Activated CD4-positive, alpha-beta T cell treated with anti-CD3 and anti-CD28 coated beads, Interleukin-2, Interleukin-6, amounts not matched to agents 100 ng/mL and 50 ng/mL, durations not matched to agents 16 hours and 8 hours (primary cell): Measurements from ENCODE around the gene ZDHHC8.
"Not testable (repeated sequence)": the region's sequence is repeated elsewhere in the genome, so short reads cannot be mapped to it uniquely, and the experiment has no call there.

Experiments used
- DNase-seq: peaks from one replicate; pipeline ENCODE4 v3.0.0-alpha.2; 2020

The ZDHHC8 gene

GRCh38 chr22:20145206-20145831, 13.7 kb downstream of the ZDHHC8 start:
- no peak for DNase-seq

- no peak for DNase-seq
Measured at GRCh38 chr22:20145832-20146223, 14.2 kb downstream of the ZDHHC8 start.

- DNase-seq, result no peak
Measured at GRCh38 chr22:20146777-20147176, 15.2 kb downstream of the ZDHHC8 start.

DNA sequence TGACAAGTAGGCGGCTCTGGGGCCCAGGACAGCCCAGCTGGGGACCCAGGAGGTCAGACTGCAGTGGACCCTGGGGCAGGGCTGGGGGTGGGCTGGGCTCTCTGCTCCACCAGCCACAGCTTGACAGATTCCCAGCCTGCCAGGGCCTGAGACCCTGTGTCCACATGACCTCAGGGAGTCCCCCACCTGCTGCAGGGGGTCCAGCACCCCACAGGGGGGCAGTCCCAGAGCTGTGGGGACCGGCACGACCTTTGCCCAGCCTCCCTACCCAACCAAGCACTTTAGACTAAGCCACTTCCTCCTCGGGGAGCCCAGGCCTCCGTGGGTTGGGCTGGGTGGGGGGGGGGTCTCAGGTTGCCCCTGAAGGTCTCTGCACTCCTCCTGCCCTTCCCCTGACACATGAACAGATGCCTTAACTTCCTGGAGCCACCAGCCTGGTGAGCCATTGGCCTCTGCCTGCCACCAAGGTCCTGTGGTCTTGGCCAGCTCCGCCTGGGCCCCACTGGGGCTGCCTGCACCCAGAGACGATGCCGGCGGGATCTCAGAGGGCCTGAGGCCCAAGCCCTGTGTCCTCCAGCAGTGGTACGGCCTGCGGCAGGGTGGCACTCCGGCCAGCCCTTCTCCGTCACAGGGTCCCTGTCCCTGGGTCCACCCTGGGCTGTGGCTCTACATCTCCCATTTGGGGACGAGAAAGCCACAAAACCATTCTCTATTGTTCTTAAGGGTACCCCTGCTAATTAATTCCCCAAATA, 15.8 kb downstream of the ZDHHC8 start:
- DNase-seq, result no peak

DNA sequence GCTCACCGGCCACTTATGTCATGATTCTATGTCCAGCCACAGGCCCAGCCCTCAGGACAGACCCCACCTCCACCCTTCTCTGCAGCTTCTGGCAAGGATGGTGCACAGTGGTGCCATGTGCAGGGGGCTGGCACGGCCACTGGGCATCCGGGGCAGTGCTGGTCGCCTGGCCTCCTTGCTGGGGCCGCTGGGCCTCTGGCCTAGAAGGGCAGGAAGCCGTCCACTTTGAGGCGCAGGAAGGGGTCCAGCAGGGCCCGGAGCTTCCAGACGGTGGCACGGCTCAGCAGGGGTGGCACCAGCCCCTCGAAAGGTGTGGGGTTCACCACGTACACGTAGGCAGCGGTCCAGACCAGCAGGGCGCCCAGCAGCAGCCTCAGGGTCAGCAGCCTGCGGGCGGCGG, 16.8 kb downstream of the ZDHHC8 start:
- no peak for DNase-seq

DNA sequence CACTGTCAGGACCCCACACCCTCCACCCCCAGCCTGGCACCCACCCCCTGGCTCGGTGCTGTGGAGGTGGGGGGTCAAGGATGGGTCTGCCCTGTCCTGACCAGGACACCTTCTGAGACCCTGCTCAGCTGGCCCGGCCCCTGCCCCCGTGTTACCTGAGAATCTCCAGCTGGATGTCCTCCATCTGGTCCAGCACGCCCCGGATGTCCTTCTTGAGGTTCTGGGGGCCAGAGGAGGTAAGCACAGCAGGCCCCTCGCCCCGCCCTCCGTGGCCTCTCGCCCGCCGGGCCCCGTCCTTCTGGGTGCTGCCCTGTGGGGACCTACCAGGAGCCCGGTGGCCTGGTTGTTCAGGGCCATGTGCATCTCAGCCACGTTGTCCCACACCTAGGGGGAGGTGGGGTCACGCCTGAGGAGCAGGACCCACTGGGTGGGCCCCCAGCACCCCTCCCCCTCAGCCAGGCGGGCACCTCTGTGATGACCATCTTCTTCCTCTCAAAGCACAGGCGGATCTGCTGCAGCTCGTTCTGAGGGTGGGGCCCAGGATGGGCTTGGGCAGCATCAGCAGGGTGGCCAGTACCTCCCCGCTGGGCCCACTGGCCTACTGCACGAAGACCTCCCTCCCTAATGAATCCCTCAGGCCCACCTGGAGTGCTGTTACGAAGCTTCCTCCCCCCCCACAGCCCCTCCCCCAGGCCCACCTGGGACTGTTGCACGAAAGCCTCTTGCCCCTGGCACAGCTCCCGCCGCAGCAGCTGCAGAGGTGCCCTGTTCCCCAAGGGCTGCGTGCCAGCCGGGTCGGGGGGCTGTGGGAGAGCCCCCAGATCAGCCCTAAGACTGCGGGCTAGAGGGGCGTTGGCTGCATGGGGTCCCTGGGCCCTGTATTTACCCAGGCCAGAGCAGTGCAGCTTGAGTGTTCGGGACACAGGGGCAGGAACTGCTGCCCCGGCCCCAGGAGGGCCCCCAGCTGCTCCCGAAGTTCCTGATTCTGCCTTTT, 17.9 kb downstream of the ZDHHC8 start:
- DNase-seq, result no peak

- DNase-seq, result no peak
Measured at GRCh38 chr22:20150381-20151275, 19.0 kb downstream of the ZDHHC8 start, which contains the start of gene CCDC188. TSS of gene CCDC188 (minus strand) at chr22:20151055. CDS start at chr22:20150986, 69 bp downstream.

DNA sequence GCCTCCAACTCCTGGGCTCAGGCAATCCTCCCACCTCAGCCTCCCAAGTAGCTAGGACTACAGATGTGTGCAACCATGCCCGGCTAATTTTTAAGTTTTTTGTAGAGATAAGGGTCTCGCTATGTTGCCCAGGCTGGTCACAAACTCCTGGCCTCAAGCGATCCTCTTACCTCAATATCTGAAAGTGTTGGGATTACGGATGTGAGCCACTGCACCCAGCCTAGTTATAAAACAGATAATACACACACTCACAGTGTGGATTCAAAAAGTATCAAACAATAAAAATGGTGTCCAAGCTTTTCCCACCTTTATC, 19.6 kb downstream of the ZDHHC8 start:
- DNase-seq, result no peak

GRCh38 chr22:20152464-20152890, 20.9 kb downstream of the ZDHHC8 start:
- no peak for DNase-seq

- DNase-seq, result no peak
Measured at GRCh38 chr22:20153945-20154344, 22.3 kb downstream of the ZDHHC8 start.

DNA sequence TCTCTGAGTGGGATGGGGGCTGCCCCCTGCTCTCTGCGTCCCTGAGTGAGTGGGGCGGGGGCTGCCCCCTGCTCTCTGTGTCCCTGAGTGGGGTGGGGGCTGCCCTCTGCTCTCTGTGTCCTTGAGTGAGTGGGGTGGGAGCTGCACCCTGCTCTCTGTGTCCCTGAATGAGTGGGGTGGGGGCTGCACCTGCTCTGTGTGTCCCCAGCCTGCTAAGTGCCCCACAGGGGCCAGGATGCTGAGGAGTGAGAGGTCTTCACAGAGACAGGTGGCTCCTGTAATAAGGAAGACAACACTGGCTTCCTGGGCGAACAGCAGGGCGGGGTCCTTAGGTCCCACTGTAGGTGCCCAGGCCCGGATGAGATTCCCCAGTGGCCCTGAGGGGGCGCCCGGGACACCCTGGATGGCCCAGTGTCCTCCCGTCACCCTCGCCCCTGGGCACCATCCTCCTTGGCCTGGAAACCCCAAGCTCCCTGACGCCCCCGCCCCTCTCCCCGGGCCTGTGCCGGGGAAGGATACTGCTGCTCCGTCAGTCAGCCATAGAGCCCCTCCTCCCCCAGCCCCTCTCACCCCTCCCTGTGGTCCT, 23.1 kb downstream of the ZDHHC8 start:
- DNase-seq, result no peak

- DNase-seq, result no peak
Measured at GRCh38 chr22:20155330-20156041, 23.9 kb downstream of the ZDHHC8 start.

DNA sequence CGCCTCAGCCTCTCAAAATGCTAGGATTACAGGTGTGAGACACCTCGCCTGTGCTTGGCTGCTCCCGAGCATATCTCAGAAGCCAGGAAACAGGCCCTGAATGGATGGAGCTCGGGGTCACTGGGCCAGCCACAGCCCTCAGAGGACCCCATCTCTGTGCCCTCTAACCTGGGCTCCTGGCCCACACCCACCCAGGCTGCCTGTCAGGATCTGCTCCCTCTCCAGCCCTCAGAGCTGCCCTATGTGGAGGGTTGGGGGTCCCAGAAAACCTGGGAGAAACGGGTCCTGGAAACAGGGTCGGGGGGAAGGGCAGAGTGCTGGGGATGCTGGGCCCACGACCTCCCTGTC, 24.4 kb downstream of the ZDHHC8 start:
- DNase-seq, result no peak

GRCh38 chr22:20156611-20157429, 25.2 kb downstream of the ZDHHC8 start:
- peak; percentile 88 for DNase-seq

DNA sequence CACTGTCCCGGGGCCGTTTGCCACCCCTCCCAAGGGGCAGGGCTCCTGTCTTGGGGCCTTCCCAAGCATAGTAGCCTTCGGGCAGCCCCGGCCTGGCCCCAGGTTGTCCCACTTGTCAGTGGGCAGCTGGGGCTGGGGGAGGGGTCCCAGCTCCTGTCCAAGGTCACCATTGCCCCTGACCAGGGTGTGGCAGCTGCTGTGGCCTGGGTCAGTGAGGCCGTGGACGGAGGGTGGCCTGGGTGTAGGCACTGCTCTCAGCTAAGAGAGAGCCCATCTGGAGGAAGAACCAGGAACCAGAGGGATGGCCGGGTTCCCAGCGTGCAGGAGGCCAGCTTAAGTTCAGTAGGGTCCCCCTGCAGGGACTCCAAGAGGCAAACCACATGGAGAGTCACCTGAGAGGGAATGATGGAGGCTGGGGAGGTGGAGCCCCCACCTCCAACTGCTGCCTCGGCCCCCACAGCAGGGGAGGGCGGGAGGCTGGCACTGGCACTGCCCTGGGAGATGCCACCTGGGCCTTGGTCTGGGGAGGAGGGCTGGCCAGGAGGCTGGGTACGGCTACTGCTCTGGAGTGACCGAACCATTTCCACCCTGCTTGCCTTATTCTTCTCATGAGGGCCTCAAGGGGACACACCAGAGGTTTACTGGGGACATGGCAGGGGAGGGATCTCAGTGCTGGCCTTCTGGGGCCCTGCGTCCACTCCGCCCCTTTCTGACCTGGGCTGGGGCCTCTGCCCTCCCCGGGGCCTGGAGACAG, 26.0 kb downstream of the ZDHHC8 start:
- DNase-seq, result no peak

DNA sequence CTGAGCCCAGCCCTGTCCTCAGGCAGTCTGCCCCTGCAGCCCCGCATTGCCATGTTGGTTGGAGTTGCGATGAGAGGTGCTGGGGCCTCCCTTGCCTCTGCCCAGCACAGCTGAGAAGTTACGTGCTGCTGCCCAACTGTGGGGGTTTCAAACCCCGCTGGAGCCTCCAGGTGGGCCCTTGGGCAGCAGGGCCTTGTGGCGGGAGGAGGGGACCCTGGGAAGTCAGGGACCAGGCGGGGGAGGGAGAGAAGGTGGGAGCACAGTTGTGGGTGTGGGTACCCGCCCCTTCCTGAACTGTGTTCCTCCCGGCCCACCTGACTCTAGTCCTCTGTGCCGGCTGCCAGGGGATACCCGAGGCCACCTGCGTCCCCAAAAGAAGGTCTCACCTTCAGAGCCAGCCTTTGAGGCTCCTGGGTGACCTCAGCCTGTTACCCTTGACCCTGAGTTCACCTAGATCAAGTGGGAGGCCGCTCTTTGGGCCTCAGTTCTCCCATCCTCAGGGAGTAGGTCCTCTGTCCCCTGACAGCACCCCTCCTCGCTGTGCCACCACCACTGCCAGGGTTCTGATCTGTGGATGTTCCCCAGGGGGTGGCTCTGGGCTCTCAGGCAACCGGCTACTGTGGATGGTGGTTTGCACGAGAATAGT, 26.9 kb downstream of the ZDHHC8 start:
- DNase-seq, result no peak

- DNase-seq, result no peak
Measured at GRCh38 chr22:20159076-20159475, 27.5 kb downstream of the ZDHHC8 start.

DNA sequence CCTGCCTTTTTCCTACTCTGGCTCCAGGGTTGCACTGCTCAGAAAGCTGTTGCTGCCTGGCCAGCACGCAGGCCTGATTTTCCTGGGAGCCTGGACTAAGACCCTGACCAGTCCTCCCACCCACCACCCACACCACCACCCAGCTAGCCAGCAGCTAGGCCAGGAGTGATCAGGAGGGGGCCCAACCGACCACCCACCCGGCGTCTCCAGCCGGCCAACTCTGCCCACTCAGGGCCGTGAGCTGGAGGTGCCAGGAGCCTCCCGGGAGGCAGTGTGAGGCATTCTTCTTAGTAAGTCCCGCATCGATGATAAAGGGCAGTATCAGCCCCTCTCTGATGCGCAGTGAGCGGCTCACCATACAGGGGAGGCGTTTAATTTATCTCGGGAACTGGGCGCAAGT, 27.9 kb downstream of the ZDHHC8 start:
- DNase-seq, result not testable (repeated sequence)

GRCh38 chr22:20160041-20160440, 28.4 kb downstream of the ZDHHC8 start:
- no peak for DNase-seq
